Measurements from ENCODE around the gene PBXIP1. TPM values are rescaled to one million over a fixed set of nuclear protein-coding genes. Genes with fewer than 3 reads are reported as not detected.

PBXIP1 gene
- total RNA-seq, 1 donor from 2014 or later, result 23.7 TPM

DNA sequence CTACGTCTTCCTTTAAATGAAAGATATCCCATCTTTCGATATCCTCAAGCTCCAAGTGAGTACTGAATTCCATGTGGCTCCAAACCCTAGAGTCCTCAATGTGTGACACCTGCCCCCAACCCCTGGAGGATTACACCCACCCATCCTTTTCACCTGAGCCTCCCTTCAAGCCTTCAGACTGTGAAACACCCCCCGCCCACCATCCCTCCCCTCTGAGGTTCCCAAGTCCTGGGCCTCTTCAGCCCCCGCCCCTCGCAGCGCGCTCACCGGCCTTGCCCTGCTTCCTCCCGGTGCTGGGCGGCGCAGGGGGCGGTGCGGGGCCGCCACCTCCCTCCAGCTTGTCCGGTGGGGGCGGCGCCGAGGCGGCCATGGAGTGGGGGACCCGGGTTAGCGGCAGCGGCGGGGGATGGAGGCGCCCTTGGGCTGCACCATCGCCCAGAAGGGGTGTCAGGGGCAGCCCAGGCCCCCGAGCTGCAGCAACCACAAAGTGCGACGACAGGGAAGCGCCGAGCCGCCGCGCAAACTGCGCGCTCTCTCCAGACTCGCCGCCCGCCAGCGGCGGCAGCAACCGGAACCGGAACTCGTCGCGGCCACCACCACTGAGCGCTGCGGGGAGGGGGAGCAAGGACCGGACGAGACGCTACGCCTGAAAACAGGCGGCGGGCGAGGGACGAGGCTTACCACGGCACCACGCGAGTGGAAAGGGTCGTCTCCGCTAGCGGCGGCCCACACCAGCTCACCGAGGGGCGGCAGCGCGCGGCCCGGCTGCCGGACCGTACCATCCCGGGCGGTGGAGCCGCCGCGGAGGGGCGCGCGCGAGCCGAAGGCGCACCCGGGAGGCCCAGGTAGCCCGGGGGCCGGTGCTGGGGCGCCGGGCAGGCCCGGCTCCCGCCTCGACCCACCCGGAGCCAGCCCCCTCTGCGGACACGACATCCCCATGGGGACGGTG is 5.6 kb upstream of the PBXIP1 start, which contains the start of gene PYGO2:
PYGO2 (minus strand) TSS at position 576 of the 949 bp plus-strand sequence; CDS start at position 370, 206 bp downstream.
- Histone ChIP-seq H3K36me3 (ENCODE audit: control insufficient read depth, insufficient read depth, low read length) (peaks cover 23% of the 10 kb centered on the region), H3K4me3 (ENCODE audit: low read depth, low read length) (peak within 1 kb of the TSS; percentile 60), H3K27me3 (ENCODE audit: control insufficient read depth, insufficient read depth, low read length) (no peaks in the 10 kb centered on the region)
- FAIRE-seq (no peak), DNase-seq (ENCODE audit: low read depth) (peak; percentile 50)
- TF ChIP-seq, protein P1, sequence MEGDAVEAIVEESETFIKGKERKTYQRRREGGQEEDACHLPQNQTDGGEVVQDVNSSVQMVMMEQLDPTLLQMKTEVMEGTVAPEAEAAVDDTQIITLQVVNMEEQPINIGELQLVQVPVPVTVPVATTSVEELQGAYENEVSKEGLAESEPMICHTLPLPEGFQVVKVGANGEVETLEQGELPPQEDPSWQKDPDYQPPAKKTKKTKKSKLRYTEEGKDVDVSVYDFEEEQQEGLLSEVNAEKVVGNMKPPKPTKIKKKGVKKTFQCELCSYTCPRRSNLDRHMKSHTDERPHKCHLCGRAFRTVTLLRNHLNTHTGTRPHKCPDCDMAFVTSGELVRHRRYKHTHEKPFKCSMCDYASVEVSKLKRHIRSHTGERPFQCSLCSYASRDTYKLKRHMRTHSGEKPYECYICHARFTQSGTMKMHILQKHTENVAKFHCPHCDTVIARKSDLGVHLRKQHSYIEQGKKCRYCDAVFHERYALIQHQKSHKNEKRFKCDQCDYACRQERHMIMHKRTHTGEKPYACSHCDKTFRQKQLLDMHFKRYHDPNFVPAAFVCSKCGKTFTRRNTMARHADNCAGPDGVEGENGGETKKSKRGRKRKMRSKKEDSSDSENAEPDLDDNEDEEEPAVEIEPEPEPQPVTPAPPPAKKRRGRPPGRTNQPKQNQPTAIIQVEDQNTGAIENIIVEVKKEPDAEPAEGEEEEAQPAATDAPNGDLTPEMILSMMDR (IDR thresholded peaks at IDR 0.05; ENCODE audit: insufficient read depth, low read length, severe bottlenecking), result peak; percentile 29

DNA sequence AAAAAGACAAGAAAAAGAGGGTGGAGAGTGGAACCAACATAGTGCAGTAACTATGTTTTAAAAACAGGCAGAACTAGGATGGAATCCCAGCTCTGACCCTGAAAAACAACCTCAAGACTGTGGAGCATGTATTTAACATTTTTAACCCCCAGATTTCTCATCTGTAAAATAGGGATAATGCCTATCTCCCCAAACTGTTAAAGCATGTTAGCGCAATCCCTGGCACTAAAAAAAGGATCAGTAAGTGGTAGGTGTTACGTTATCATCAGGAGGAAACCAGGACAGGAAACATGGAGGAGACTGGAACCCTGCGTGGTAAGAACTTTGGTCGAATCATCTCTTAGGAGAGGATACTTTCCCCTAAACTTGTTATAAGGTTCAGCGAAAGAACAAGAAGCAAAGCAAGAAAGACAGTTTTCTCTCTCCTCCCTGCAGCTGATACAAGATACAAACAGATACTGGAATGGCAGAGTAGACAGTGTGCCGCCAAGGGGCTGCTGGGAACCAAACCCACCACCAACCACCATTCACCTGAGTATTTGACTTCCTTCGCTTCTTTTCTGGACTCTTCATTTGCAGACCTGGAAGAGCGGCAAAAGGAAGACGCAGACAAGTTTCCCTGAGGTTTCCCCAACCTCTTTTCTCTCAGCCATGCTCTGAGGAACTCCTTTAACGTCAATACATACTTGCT is 4.7 kb upstream of the PBXIP1 start:
- Histone ChIP-seq H3K27me3 (ENCODE audit: control insufficient read depth, insufficient read depth, low read length) (no peaks in the 10 kb centered on the region), H3K36me3 (ENCODE audit: control insufficient read depth, insufficient read depth, low read length) (peaks cover 14% of the 10 kb centered on the region), H3K4me3 (ENCODE audit: low read depth, low read length) (peak overlapping the region; percentile 60)
- no peak for DNase-seq (ENCODE audit: low read depth)
- TF ChIP-seq, protein P1 (IDR thresholded peaks at IDR 0.05; ENCODE audit: insufficient read depth, low read length, severe bottlenecking), result no peak
- FAIRE-seq, result no peak

DNA sequence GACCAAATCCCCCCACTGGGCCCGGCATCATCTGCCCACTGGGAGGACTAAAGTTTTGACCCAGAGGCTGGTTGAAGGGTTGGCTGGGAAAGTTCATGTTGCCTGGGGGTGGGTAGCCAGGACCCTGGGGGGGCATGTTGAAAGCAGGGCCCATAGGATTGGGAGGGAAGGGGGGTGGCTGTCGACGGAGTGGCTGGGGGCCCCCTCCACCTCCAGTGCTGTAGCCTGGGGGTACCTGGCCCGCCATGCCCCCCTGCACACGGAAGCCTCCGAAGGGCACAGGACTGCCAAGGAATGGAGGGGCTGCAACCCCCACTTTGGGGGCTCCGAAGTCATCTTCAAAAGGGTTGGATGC is 3.5 kb upstream of the PBXIP1 start:
- no peak overlapping the region for H3K4me3 ChIP-seq (ENCODE audit: low read depth, low read length)
- no peak for FAIRE-seq
- TF ChIP-seq, protein P1 (IDR thresholded peaks at IDR 0.05; ENCODE audit: insufficient read depth, low read length, severe bottlenecking), result no peak
- no peak for DNase-seq (ENCODE audit: low read depth)
- no peaks in the 10 kb centered on the region for H3K27me3 ChIP-seq (ENCODE audit: control insufficient read depth, insufficient read depth, low read length)
- H3K36me3 ChIP-seq (ENCODE audit: control insufficient read depth, insufficient read depth, low read length), result peaks cover 5% of the 10 kb centered on the region

DNA sequence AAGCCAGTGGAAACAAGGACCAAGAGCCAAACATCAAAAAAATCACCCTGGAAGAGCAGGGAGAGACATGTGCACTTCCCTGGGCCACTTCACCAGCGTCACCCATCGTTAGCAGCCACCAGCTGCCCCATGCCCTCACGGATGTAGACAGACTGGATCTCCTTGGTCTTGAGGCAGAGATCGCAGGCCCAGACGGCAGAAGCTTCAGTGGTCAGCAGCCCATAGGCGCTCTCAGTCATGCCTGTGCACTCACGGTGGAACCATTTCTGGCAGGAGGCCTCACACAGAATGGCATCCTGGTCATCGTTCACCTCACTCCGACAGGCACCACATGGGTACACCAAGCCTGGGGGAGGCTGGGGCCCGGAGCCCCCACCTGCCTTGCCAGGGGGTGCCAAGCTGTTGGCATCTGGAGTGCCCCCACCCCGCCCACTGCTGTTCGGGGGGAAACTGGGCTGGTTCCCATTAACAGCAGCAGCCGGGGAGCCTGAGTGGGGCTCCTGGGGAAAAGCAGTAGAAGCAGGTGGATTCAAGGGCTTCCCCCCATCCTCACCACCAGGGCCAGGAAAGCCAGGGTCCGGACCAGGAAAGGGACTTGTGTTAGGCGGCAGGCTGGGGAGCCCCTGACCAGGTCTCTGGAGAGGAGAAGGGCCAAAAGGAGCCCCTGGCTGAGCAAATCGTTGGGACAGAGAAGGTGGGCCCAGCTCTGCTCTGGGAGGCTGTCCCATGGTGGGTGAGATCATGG is 3.0 kb upstream of the PBXIP1 start:
- TF ChIP-seq, protein P1 (IDR thresholded peaks at IDR 0.05; ENCODE audit: insufficient read depth, low read length, severe bottlenecking), result no peak
- no peaks in the 10 kb centered on the region for H3K27me3 ChIP-seq (ENCODE audit: control insufficient read depth, insufficient read depth, low read length)
- DNase-seq (ENCODE audit: low read depth), result no peak
- no peak for FAIRE-seq
- H3K36me3 ChIP-seq (ENCODE audit: control insufficient read depth, insufficient read depth, low read length), result peaks cover 4% of the 10 kb centered on the region
- no peak overlapping the region for H3K4me3 ChIP-seq (ENCODE audit: low read depth, low read length)

DNA sequence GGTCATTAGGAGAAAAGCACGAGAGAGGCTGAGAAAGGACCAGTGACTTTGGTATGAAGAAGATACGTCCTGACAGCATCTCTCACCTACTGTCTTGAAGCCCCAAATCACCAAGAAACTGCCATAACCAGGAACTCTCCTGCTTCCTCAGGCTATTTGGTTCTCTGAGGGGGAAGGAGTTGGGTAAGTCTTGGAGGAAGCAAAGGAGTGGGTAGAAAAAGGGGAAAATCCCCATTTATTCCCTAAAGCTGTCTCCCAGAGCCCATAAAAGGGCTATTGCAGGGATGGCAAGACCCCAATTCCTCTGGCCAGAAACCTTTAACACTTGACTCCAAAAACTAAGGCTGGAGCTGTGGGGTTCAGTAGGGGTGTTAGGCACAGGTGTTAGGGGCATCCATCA is 2.1 kb upstream of the PBXIP1 start:
- DNase-seq (ENCODE audit: low read depth), result no peak
- Histone ChIP-seq H3K36me3 (ENCODE audit: control insufficient read depth, insufficient read depth, low read length) (peaks cover 4% of the 10 kb centered on the region), H3K27me3 (ENCODE audit: control insufficient read depth, insufficient read depth, low read length) (no peaks in the 10 kb centered on the region), H3K4me3 (ENCODE audit: low read depth, low read length) (no peak overlapping the region)
- TF ChIP-seq, protein P1 (IDR thresholded peaks at IDR 0.05; ENCODE audit: insufficient read depth, low read length, severe bottlenecking), result no peak
- no peak for FAIRE-seq
